ENCODE data around the gene RNF126.
A peak's percentile ranks its signal among the peaks of the same experiment; 100 is the strongest.
"Not testable (repeated sequence)": the region's sequence is repeated elsewhere in the genome, so short reads cannot be mapped to it uniquely, and the experiment has no call there.

Gene RNF126

GRCh38 chr19:609004-609346, 54.0 kb downstream of the RNF126 start:
- peak; percentile 80 for DNase-seq

- DNase-seq: no peak
Measured at GRCh38 chr19:608155-609003, 54.6 kb downstream of the RNF126 start.

GRCh38 chr19:607301-608154, 55.5 kb downstream of the RNF126 start:
- no peak for DNase-seq

GRCh38 chr19:605061-605971, 57.7 kb downstream of the RNF126 start:
- DNase-seq: peak; percentile 49

GRCh38 chr19:604355-604754, 58.7 kb downstream of the RNF126 start:
- DNase-seq: peak; percentile 68

GRCh38 chr19:603779-604178, 59.2 kb downstream of the RNF126 start:
- DNase-seq: not testable (repeated sequence)

GRCh38 chr19:603302-603639, 59.7 kb downstream of the RNF126 start:
- not testable (repeated sequence) for DNase-seq

GRCh38 chr19:602391-603301, 60.4 kb downstream of the RNF126 start:
- no peak for DNase-seq

- DNase-seq: no peak
Measured at GRCh38 chr19:601790-602189, 61.2 kb downstream of the RNF126 start.

GRCh38 chr19:601310-601709, 61.7 kb downstream of the RNF126 start:
- DNase-seq: no peak

All from hematopoietic multipotent progenitor cell treated with erythropoietin and hydrocortisone succinate and interleukin-3 and kit ligand, for 4 days (in vitro differentiated cells).